GM18511 (cell line): Measurements from ENCODE around the gene MAPRE3.
A peak's percentile ranks its signal among the peaks of the same experiment; 100 is the strongest.

Source experiments
- ATAC-seq: cut with Tn5 transposase; IDR thresholded peaks from one replicate; pipeline ENCODE4 v1.9.1; 2021; ENCODE audit warnings: mild to moderate bottlenecking, moderate library complexity; ENCODE audit not compliant: unreplicated experiment

The MAPRE3 gene

GRCh38 chr2:27038631-27039339 lies 68.3 kb downstream of the MAPRE3 start:
- no peak for ATAC-seq

- ATAC-seq = no peak
These were observed 69.0 kb downstream of the MAPRE3 start for GRCh38 chr2:27039426-27039825.

- ATAC-seq = no peak
These were observed 69.4 kb downstream of the MAPRE3 start for GRCh38 chr2:27039871-27040270.

- no peak for ATAC-seq
These were observed 69.8 kb downstream of the MAPRE3 start for GRCh38 chr2:27040282-27040681.

- ATAC-seq = peak; percentile 31
These were observed 71.3 kb downstream of the MAPRE3 start for GRCh38 chr2:27041752-27042151.

- peak; percentile 82 for ATAC-seq
These were observed 71.8 kb downstream of the MAPRE3 start for GRCh38 chr2:27042159-27042661.

GRCh38 chr2:27042985-27043634 lies 72.7 kb downstream of the MAPRE3 start:
- no peak for ATAC-seq

GRCh38 chr2:27049422-27050280 lies 79.2 kb downstream of the MAPRE3 start:
- peak; percentile 28 for ATAC-seq

GRCh38 chr2:27050281-27050995 lies 80.0 kb downstream of the MAPRE3 start:
- peak; percentile 64 for ATAC-seq

GRCh38 chr2:27050996-27051901 lies 80.8 kb downstream of the MAPRE3 start, which contains the start of gene AGBL5:
TSS of gene AGBL5 (plus strand) at chr2:27051668. CDS start at chr2:27052959, 1,291 bp downstream.
- peak; percentile 73 for ATAC-seq

- no peak for ATAC-seq
These were observed 81.6 kb downstream of the MAPRE3 start for GRCh38 chr2:27051902-27052645.

- no peak for ATAC-seq
These were observed 82.9 kb downstream of the MAPRE3 start for GRCh38 chr2:27053321-27053720.

GRCh38 chr2:27053776-27054175 lies 83.3 kb downstream of the MAPRE3 start:
- ATAC-seq = no peak

GRCh38 chr2:27054721-27055120 lies 84.3 kb downstream of the MAPRE3 start:
- ATAC-seq = no peak

GRCh38 chr2:27057184-27057583 lies 86.7 kb downstream of the MAPRE3 start:
- no peak for ATAC-seq

- ATAC-seq = no peak
These were observed 87.8 kb downstream of the MAPRE3 start for GRCh38 chr2:27058210-27058609.

GRCh38 chr2:27059141-27059820 lies 88.8 kb downstream of the MAPRE3 start:
- ATAC-seq = no peak

- ATAC-seq = no peak
These were observed 89.9 kb downstream of the MAPRE3 start for GRCh38 chr2:27060323-27060722.
